GM13976 (cell line): Measurements from ENCODE around the gene PAPSS2.
"Not testable (repeated sequence)": the region's sequence is repeated elsewhere in the genome, so short reads cannot be mapped to it uniquely, and the experiment has no call there.

ENCODE experiments used
- DNase-seq: peaks from one replicate; pipeline ENCODE4 v3.0.0; 2012; ENCODE audit warnings: low spot score
- in situ Hi-C: fragments of 300-500 bp; cut with MboI; formaldehyde crosslinking; loops from one replicate; pipeline ENCODE4 v1.12.0; 2022; ENCODE audit warnings: low sequenced_read_pairs, mixed read lengths, inconsistent platforms; ENCODE audit not compliant: unreplicated experiment
- TF ChIP-seq, protein P1 (sequence below): IDR thresholded peaks from 2 replicates; pipeline ENCODE4 v1.5.1; 2012; ENCODE audit warnings: borderline replicate concordance, mild to moderate bottlenecking; ENCODE audit not compliant: insufficient read depth; ENCODE audit errors: extremely low read depth, missing control alignments, control extremely low read depth

PAPSS2 gene

DNA sequence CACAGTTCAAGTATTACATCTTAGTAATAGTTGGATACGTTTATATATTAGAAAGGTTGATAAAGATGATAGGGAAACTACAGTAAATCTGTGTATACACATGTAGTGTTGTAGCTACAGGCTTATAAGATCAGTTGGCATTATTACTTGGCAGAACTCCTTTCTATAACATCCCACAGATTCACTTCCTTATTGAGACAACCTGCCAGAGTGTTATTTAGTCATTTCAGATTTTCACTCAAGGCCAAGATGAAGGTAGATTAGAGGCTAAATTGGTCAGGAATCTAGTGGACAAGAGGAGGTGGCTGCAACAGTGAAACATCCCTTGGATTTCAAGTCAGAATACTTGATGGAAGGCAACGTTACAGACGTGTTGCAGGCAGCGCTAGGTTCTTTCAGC lies 63.0 kb downstream of the PAPSS2 start:
- no peak for DNase-seq
- in situ Hi-C loops, result no loop called here
- TF ChIP-seq, protein P1, sequence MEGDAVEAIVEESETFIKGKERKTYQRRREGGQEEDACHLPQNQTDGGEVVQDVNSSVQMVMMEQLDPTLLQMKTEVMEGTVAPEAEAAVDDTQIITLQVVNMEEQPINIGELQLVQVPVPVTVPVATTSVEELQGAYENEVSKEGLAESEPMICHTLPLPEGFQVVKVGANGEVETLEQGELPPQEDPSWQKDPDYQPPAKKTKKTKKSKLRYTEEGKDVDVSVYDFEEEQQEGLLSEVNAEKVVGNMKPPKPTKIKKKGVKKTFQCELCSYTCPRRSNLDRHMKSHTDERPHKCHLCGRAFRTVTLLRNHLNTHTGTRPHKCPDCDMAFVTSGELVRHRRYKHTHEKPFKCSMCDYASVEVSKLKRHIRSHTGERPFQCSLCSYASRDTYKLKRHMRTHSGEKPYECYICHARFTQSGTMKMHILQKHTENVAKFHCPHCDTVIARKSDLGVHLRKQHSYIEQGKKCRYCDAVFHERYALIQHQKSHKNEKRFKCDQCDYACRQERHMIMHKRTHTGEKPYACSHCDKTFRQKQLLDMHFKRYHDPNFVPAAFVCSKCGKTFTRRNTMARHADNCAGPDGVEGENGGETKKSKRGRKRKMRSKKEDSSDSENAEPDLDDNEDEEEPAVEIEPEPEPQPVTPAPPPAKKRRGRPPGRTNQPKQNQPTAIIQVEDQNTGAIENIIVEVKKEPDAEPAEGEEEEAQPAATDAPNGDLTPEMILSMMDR, result no peak

DNA sequence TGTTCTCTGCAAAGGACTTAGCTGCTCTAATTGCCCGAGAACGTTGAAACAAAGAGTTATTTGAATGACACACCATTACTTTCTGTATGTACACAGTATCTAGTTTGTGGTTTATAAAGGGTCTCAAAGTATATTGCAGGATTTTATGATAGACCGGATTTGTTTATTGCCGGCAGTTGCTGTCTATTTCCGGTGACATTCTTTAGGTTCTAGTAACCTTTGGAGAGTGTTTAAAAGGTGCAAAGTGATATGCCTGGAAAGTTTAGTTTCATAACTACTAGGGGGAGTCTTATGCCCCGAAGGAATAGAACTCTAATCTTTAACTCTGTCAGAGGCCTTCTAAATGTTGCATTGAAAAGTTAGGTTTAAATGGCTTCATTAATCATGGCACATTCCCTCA lies 63.8 kb downstream of the PAPSS2 start:
- no peak for DNase-seq
- in situ Hi-C loops, result no loop called here

DNA sequence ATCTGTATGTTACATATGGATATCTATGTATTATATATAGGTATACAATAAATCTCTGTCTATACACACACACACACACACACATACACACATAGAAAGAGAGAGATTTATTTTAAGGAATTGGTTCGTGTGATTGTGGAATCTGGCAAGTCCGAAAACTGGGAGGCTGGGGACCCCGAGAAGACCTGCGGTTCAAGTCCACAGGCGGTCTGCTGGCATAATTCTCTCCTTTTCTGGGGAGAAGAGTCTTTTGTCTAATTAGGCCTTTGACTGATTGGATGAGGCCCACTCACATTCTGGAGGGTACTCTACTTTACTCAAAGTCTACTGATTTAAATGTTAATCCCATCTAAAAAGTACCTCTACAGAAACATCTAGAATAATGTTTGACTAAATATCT lies 65.1 kb downstream of the PAPSS2 start:
- TF ChIP-seq, protein P1, result no peak
- in situ Hi-C loops, result no loop called here
- DNase-seq, result no peak

More for the DNA sequence above, 63.8 kb downstream of the PAPSS2 start:
- TF ChIP-seq, protein P1, result no peak

DNA sequence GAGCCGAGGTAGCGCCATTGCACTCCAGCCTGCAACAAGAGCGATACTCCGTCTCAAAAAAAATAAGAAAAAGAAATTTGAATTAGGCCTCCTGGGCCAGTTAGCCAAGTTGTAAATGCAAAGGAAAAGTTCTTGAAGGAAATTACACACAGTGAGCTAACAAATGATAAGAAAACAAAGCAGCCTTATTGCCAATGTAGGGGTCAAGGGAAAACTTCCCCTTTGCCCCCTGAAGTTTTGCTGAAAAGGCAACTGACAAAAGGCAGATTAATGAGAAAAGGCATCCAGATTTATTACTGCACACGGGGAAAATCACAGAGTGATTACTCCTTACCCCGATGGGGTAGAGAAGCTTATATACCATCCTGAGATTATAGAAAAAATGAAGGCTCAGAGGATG lies 70.3 kb downstream of the PAPSS2 start:
- DNase-seq, result no peak
- TF ChIP-seq, protein P1, result no peak
- in situ Hi-C loops, result loop anchor here (10.0 kb wide), 2 partner anchors 75 to 195 kb away; partner anchors contain the start of gene PAPSS2

DNA sequence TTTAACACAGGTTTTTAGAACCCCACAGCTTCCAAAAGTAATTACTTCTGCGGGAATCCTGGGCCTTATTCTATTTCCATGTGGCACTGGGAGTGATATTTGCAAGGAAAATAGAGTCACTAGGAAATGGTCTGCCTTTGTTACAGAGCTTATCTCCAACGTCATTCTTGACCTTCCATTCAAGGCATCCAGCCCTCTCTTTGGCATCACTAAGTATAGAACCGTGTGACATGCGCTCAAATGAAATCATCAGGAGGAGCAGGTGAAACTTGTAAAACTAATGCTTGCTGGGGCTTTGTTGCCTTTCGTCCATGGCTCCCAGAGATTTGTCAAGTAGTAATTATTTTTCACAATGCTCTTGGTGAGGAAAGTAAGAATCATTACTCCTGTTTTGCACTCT lies 73.4 kb downstream of the PAPSS2 start:
- in situ Hi-C loops, result loop anchor here (10.0 kb wide), 2 partner anchors 78 to 198 kb away; partner anchors contain the start of gene PAPSS2
- TF ChIP-seq, protein P1, result no peak
- no peak for DNase-seq

DNA sequence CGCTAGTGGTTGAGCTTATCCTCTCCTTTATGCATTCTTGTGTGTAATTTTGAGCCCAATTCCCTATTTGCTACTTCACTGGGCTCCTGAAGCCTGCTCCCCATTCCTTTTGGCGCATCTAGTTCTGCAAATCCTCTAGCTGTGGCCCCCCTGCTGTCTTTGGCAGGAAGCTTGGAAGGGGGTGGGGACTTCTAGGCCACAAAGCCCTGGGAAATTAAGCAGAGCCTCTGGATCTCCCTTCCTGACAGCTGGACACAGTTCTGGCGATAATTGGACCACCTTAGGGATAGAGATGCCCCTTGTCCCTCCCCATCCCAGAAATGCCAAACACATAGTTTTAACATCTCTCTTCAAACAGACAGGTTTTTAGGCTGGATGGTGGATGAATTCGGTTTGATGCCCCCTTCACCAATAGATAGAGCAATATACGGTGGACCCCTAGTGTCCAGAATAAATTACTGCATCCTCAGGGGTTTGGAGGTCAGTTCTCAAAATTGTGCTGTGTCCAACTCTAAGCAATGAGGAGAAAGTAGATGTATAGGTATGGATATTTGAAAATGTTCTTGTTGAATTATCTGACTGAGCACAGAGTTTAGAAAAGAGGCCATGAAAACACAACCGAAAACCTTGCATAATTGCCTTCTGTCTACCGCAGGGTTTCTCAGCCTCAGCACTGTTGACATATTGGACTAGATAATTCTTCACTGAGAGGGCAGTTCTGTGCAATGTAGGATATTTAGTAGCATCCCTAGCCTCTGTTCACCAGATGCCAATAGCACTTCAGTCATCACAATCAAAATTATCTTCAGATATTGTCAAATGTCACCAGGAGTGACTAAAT lies 75.5 kb downstream of the PAPSS2 start:
- in situ Hi-C loops, result loop anchor here (10.0 kb wide), 2 partner anchors 80 to 200 kb away; partner anchors contain the start of gene PAPSS2
- TF ChIP-seq, protein P1, result peak; percentile 45
- peak; percentile 51 for DNase-seq

DNA sequence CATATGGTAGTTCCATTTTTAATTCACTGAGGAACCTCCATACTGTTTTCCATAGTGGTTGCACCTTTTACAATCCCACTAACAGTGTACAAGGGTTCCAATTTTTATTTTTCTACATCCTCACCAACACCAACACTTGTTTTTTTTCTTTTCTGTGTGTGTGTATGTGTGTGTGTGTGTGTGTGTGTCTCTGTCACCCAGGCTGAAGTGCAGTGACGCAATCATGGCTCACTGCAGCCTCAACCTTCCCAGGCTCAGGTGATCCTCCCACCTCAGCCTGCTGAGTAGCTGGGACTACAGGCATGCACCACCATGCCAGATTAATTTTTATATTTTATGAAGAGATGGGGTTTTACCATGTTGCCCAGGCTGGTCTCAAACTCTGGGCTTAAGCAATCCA lies 78.6 kb downstream of the PAPSS2 start:
- in situ Hi-C loops, result loop anchor here (10.0 kb wide), 2 partner anchors 83 to 203 kb away; partner anchors contain the start of gene PAPSS2
- not testable (repeated sequence) for DNase-seq
